22Rv1 (cell line): ENCODE data around the gene IL12B.

Source experiments
- H3K27ac ChIP-seq: fragments of 450-650 bp; 2 replicates; pipeline ENCODE4 v1.5.1; 2017
- ZFX ChIP-seq: fragments of 450-650 bp; IDR thresholded peaks from 2 replicates; pipeline ENCODE4 v1.6.1; 2017; ENCODE audit warnings: antibody characterized with exemption, borderline replicate concordance
- TF ChIP-seq, protein P1 (sequence below): fragments of 450-650 bp; IDR thresholded peaks from 2 replicates; pipeline ENCODE4 v1.5.1; 2017; ENCODE audit warnings: mild to moderate bottlenecking

Gene IL12B

GRCh38 chr5:159345861-159346260, 15.6 kb upstream of the IL12B start:
- H3K27ac ChIP-seq = no peak overlapping the region
- no peak for TF ChIP-seq ZFX
- TF ChIP-seq, protein P1, sequence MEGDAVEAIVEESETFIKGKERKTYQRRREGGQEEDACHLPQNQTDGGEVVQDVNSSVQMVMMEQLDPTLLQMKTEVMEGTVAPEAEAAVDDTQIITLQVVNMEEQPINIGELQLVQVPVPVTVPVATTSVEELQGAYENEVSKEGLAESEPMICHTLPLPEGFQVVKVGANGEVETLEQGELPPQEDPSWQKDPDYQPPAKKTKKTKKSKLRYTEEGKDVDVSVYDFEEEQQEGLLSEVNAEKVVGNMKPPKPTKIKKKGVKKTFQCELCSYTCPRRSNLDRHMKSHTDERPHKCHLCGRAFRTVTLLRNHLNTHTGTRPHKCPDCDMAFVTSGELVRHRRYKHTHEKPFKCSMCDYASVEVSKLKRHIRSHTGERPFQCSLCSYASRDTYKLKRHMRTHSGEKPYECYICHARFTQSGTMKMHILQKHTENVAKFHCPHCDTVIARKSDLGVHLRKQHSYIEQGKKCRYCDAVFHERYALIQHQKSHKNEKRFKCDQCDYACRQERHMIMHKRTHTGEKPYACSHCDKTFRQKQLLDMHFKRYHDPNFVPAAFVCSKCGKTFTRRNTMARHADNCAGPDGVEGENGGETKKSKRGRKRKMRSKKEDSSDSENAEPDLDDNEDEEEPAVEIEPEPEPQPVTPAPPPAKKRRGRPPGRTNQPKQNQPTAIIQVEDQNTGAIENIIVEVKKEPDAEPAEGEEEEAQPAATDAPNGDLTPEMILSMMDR = no peak

- H3K27ac ChIP-seq = no peak overlapping the region
- TF ChIP-seq, protein P1 = no peak
- TF ChIP-seq ZFX = no peak
Measured at GRCh38 chr5:159345336-159345735, 15.0 kb upstream of the IL12B start.

GRCh38 chr5:159343295-159344094, 13.2 kb upstream of the IL12B start:
- TF ChIP-seq, protein P1 = no peak
- no peak for TF ChIP-seq ZFX
- no peak overlapping the region for H3K27ac ChIP-seq

GRCh38 chr5:159342840-159343239, 12.6 kb upstream of the IL12B start:
- no peak for TF ChIP-seq ZFX
- TF ChIP-seq, protein P1 = no peak
- H3K27ac ChIP-seq = no peak overlapping the region

DNA sequence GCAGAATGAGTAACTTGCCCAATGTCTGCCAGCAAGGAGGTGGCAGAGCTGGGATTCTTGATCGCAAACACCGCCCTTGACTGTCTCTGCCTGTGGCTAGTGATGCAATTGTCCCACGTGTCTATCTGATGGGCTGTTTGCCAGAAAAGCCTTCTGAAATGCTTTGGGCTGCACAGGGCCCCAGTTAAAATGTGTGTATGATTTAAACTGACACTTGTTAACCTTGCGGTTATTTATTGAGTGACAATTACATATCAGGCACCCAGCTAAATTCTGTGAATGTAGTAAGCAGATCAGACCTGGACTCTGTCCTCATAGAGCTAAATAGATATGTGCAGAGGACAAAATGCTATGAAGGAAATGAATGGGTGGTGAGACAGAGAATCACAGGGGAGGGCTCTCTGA, 11.6 kb upstream of the IL12B start:
- no peak overlapping the region for H3K27ac ChIP-seq
- no peak for TF ChIP-seq ZFX
- TF ChIP-seq, protein P1 = no peak

DNA sequence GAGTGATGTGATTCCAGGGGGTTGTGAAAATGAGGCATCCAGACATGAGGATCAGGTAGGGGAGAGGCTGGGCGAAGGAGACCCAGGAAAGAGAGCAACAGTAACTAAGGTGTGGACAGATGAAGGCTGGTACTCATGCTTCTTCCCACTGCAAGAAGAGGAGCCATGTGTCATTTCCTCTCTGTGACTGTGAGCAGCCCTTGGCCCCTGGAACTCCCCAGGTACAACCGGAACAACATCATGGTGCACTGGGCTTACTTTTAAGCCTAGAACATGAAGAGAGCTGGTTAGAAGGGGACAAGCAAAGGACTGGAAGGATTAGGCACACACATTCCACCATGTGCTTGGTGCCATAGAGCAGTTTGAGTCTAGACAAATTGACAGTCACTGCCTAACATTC, 10.9 kb upstream of the IL12B start:
- H3K27ac ChIP-seq = no peak overlapping the region
- TF ChIP-seq, protein P1 = no peak
- TF ChIP-seq ZFX = no peak

DNA sequence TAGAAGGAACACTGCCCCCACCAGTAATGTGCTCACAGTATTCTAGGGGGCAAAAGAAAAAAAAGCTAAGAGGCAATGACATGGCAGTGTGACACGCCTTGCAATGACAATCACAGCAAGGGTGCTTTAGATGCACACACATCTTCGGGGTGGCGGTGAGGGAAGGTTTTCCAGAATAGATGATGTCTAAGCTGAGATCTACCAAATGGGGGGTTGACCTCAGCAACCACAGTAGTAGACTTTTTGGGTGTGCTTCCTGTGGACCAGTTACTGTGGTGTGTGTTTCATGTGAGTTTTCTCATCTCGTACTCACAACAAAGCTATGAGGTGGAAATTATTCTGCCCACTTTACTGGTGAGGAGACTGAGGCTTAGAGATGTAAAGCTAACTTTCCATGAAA, 10.2 kb upstream of the IL12B start:
- no peak overlapping the region for H3K27ac ChIP-seq
- TF ChIP-seq, protein P1 = no peak
- no peak for TF ChIP-seq ZFX
